Fibroblast of lung (primary cell): Measurements from ENCODE around the gene FCRLB.

ENCODE experiments used
- CTCF ChIP-seq, 2 donors: IDR thresholded peaks in 1 of 2; conservative IDR thresholded peaks in 1 of 2; 1 replicate in 1 of 2; 2 replicates in 1 of 2; pipeline ENCODE4 v1.5.1; 2011 to 2012; ENCODE audit warnings: low read length in 2 of 2, control low read depth in 1 of 2, inconsistent platforms in 1 of 2, low read depth in 1 of 2, mild to moderate bottlenecking in 1 of 2
- EZH2 ChIP-seq: IDR thresholded peaks from 2 replicates; pipeline ENCODE4 v1.5.1; 2012; ENCODE audit warnings: low read length, control low read depth, mild to moderate bottlenecking; ENCODE audit errors: missing control alignments

- TF ChIP-seq EZH2 = no peak
- no peak for TF ChIP-seq CTCF (conservative IDR thresholded peaks at IDR 0.05 in 1 of 2, IDR thresholded peaks at IDR 0.05 in 1 of 2; ENCODE audit: low read depth in 1 of 2, low read length in 2 of 2)
Observed at GRCh38 chr1:161676958-161677689, 44.2 kb upstream of the FCRLB start.
